Measurements from ENCODE around the gene CALHM6. TPM values are rescaled to one million over a fixed set of nuclear protein-coding genes. Genes with fewer than 3 reads are reported as not detected.

Gene CALHM6
- total RNA-seq, 1 experiment from 2014 or later = not detected

- intact Hi-C loops (cut with micrococcal nuclease; ENCODE audit: unreplicated experiment) = no loop called here
- BruUV-seq (replicated peaks) = no TSS peak
- TF ChIP-seq CTCF (conservative IDR thresholded peaks at IDR 0.05) = no peak
- no peak for TF ChIP-seq EZH2 (IDR thresholded peaks at IDR 0.05; ENCODE audit: low read depth)
Observed at GRCh38 chr6:116445102-116445501, 16.1 kb upstream of the CALHM6 start.

GRCh38 chr6:116446399-116446798 is 14.8 kb upstream of the CALHM6 start:
- H2AFZ ChIP-seq = no peak overlapping the region
- H3K4me2 ChIP-seq = no peak overlapping the region
- H3K4me3 ChIP-seq = no peak overlapping the region
- CTCF ChIA-PET = interaction anchor here (0.7 kb wide), 2 partner anchors 75 to 398 kb away, joined by 6 to 9 read pairs; no protein-coding TSS in a partner anchor
- no peak overlapping the region for H3K27ac ChIP-seq
- no peaks in the 10 kb centered on the region for H3K79me2 ChIP-seq (ENCODE audit: low read depth)
- intact Hi-C loops (cut with micrococcal nuclease; ENCODE audit: unreplicated experiment) = no loop called here
- no peaks in the 10 kb centered on the region for H3K9me2 ChIP-seq (ENCODE audit: insufficient read depth)
- H3F3A ChIP-seq (ENCODE audit: insufficient read depth, low read depth) = 0 out of 2 replicates have a peak, but pooled peaks cover 11% of the 10 kb centered on the region
- no peaks in the 10 kb centered on the region for H3K9me3 ChIP-seq (ENCODE audit: insufficient read depth, low read depth)
- POLR2A ChIA-PET (ENCODE audit: unreplicated experiment) = interaction anchor here (0.6 kb wide), 1 partner anchor 65 kb away, joined by 3 read pairs; the partner anchor contains the start of gene CALHM5
- peaks cover 26% of the 10 kb centered on the region for H3K4me1 ChIP-seq (replicated peaks; ENCODE audit: insufficient read depth)
- TF ChIP-seq CTCF (conservative IDR thresholded peaks at IDR 0.05) = no peak
- TF ChIP-seq EZH2 (IDR thresholded peaks at IDR 0.05; ENCODE audit: low read depth) = no peak
- DNase-seq = peak in 1 of 2 experiments; percentile 80
- no peaks in the 10 kb centered on the region for H3K27me3 ChIP-seq (ENCODE audit: insufficient read depth, low read depth)
- H3K36me3 ChIP-seq (ENCODE audit: low read depth) = no peaks in the 10 kb centered on the region
- H4K20me1 ChIP-seq (ENCODE audit: insufficient read depth) = no peaks in the 10 kb centered on the region
- no TSS peak for BruUV-seq (replicated peaks)

More at GRCh38 chr6:116445102-116445501, 16.1 kb upstream of the CALHM6 start:
- no peaks in the 10 kb centered on the region for H3K27me3 ChIP-seq (ENCODE audit: insufficient read depth, low read depth)
- peaks cover 26% of the 10 kb centered on the region for H3K4me1 ChIP-seq (replicated peaks; ENCODE audit: insufficient read depth)
- H3K79me2 ChIP-seq (ENCODE audit: low read depth) = no peaks in the 10 kb centered on the region
- 0 out of 2 replicates have a peak, but pooled peaks cover 11% of the 10 kb centered on the region for H3F3A ChIP-seq (ENCODE audit: insufficient read depth, low read depth)
- ChIA-PET CTCF (no interaction called here), POLR2A (ENCODE audit: unreplicated experiment) (interaction anchor here (0.6 kb wide), 1 partner anchor 24 kb away, joined by 4 read pairs; no protein-coding TSS in a partner anchor)
- H3K9me2 ChIP-seq (ENCODE audit: insufficient read depth) = no peaks in the 10 kb centered on the region
- H3K9me3 ChIP-seq (ENCODE audit: insufficient read depth, low read depth) = no peaks in the 10 kb centered on the region
- no peaks in the 10 kb centered on the region for H4K20me1 ChIP-seq (ENCODE audit: insufficient read depth)
- no peak for DNase-seq
- no peak overlapping the region for H3K4me2 ChIP-seq
- no peak overlapping the region for H3K27ac ChIP-seq
- no peaks in the 10 kb centered on the region for H3K36me3 ChIP-seq (ENCODE audit: low read depth)
- no peak overlapping the region for H2AFZ ChIP-seq
- H3K4me3 ChIP-seq = no peak overlapping the region

GRCh38 chr6:116447052-116447451 is 14.1 kb upstream of the CALHM6 start:
- no peak for TF ChIP-seq CTCF (conservative IDR thresholded peaks at IDR 0.05)
- no peak for TF ChIP-seq EZH2 (IDR thresholded peaks at IDR 0.05; ENCODE audit: low read depth)
- BruUV-seq (replicated peaks) = no TSS peak
- H3K9me2 ChIP-seq (ENCODE audit: insufficient read depth) = no peaks in the 10 kb centered on the region
- intact Hi-C loops (cut with micrococcal nuclease; ENCODE audit: unreplicated experiment) = no loop called here
- 0 out of 2 replicates have a peak, but pooled peaks cover 11% of the 10 kb centered on the region for H3F3A ChIP-seq (ENCODE audit: insufficient read depth, low read depth)
- H3K79me2 ChIP-seq (ENCODE audit: low read depth) = no peaks in the 10 kb centered on the region
- H3K27ac ChIP-seq = no peak overlapping the region; the same call in 1 of the 2 replicates
- H3K27me3 ChIP-seq (ENCODE audit: insufficient read depth, low read depth) = no peaks in the 10 kb centered on the region
- H3K9me3 ChIP-seq (ENCODE audit: insufficient read depth, low read depth) = no peaks in the 10 kb centered on the region
- H3K36me3 ChIP-seq (ENCODE audit: low read depth) = no peaks in the 10 kb centered on the region
- no peak overlapping the region for H3K4me3 ChIP-seq
- peaks cover 26% of the 10 kb centered on the region for H3K4me1 ChIP-seq (replicated peaks; ENCODE audit: insufficient read depth)
- DNase-seq = no peak
- H2AFZ ChIP-seq = no peak overlapping the region
- CTCF ChIA-PET = no interaction called here
- H3K4me2 ChIP-seq = peak overlapping the region; percentile 11; the same call in 1 of the 2 replicates
- POLR2A ChIA-PET (ENCODE audit: unreplicated experiment) = no interaction called here
- H4K20me1 ChIP-seq (ENCODE audit: insufficient read depth) = no peaks in the 10 kb centered on the region

All from PC-9 (cell line).